OCI-LY7 (cell line): ENCODE measurements around the gene THOC1.

Experiments
- EZH2phosphoT487 ChIP-seq: fragments of 200-600 bp; sonication (generic); IDR thresholded peaks from 2 replicates; pipeline ENCODE4 v1.6.1; 2018; ENCODE audit warnings: low read depth, borderline replicate concordance, mild to moderate bottlenecking, mixed run types, antibody characterized with exemption, low read length, moderate library complexity, mixed read lengths
- TF ChIP-seq, protein P1 (sequence below): fragments of 200-600 bp; sonication (generic); conservative IDR thresholded peaks from 2 replicates; pipeline ENCODE4 v1.5.1; 2014; ENCODE audit warnings: mild to moderate bottlenecking, antibody characterized with exemption, low read length, moderate library complexity, mixed read lengths

DNA sequence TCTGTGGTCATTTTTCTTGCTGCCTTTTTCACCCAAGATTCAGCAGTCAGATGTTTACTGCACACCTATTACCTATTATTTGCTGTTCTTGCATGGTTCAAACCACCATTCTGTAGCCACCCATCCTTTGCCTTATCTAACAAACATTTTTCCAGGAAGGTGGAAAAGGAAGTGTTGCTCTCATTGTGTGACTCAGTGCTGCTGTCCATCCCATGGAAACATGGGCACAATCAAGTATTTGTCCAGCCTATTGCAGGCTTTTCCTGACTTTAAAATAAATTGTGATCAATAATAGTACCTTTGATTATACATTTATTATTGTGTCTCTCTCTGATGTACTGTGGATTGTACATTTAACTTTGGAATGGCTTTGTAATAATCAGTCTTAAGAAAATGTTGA is 56.3 kb downstream of the THOC1 start:
- TF ChIP-seq, protein P1, sequence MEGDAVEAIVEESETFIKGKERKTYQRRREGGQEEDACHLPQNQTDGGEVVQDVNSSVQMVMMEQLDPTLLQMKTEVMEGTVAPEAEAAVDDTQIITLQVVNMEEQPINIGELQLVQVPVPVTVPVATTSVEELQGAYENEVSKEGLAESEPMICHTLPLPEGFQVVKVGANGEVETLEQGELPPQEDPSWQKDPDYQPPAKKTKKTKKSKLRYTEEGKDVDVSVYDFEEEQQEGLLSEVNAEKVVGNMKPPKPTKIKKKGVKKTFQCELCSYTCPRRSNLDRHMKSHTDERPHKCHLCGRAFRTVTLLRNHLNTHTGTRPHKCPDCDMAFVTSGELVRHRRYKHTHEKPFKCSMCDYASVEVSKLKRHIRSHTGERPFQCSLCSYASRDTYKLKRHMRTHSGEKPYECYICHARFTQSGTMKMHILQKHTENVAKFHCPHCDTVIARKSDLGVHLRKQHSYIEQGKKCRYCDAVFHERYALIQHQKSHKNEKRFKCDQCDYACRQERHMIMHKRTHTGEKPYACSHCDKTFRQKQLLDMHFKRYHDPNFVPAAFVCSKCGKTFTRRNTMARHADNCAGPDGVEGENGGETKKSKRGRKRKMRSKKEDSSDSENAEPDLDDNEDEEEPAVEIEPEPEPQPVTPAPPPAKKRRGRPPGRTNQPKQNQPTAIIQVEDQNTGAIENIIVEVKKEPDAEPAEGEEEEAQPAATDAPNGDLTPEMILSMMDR = no peak
- TF ChIP-seq EZH2phosphoT487 = no peak
